Vagina (tissue), 2 donors: ENCODE measurements around the gene PIGN. TPM values are rescaled to one million over a fixed set of nuclear protein-coding genes. Genes with fewer than 3 reads are reported as not detected.
A peak's percentile ranks its signal among the peaks of the same experiment; 100 is the strongest.

Experiments used
- DNase-seq, 2 donors: peaks; one replicate each; pipeline ENCODE4 v3.0.0-alpha.2; 2017; ENCODE audit errors: extremely low spot score in 2 of 2
- H3K27ac ChIP-seq: fragments of 200-600 bp; sonication (generic); one replicate; pipeline ENCODE4 v1.5.1; 2019
- H3K27me3 ChIP-seq: fragments of 200-600 bp; sonication (generic); one replicate; pipeline ENCODE4 v1.5.1; 2019
- H3K36me3 ChIP-seq, 2 donors: fragments of 200-600 bp; sonication (generic); one replicate each; pipeline ENCODE4 v1.5.1; 2017 to 2019
- H3K4me1 ChIP-seq: fragments of 200-600 bp; sonication (generic); one replicate; pipeline ENCODE4 v1.5.1; 2019
- H3K4me3 ChIP-seq, 2 donors: fragments of 200-600 bp; sonication (generic); 1 replicate in 1 of 2; 2 replicates in 1 of 2; pipeline ENCODE4 v1.5.1; 2016 to 2019
- H3K9me3 ChIP-seq: fragments of 200-600 bp; sonication (generic); one replicate; pipeline ENCODE4 v1.5.1; 2019
- CTCF ChIP-seq, 3 experiments: fragments of 450-650 bp in 2 of 3; fragments of 200-600 bp in 1 of 3; sonication (generic) in 1 of 3; IDR thresholded peaks; one replicate each; pipeline ENCODE4 v1.5.1; 2017 to 2019; ENCODE audit warnings: antibody characterized with exemption in 3 of 3, mild to moderate bottlenecking in 2 of 3, moderate library complexity in 2 of 3
- POLR2A ChIP-seq, 2 donors: fragments of 450-650 bp; IDR thresholded peaks; one replicate each; pipeline ENCODE4 v1.6.1; 2017; ENCODE audit warnings: antibody characterized with exemption in 2 of 2, mild to moderate bottlenecking in 2 of 2, moderate library complexity in 2 of 2
- POLR2AphosphoS5 ChIP-seq, 2 donors: sonication (generic); formaldehyde crosslinking; IDR thresholded peaks; one replicate each; pipeline ENCODE4 v1.9.0; 2017; ENCODE audit warnings: antibody characterized with exemption in 2 of 2, mild to moderate bottlenecking in 2 of 2, low read depth in 1 of 2; ENCODE audit not compliant: insufficient read depth in 1 of 2
- intact Hi-C: fragments of 100-400 bp; cut with DNase I; formaldehyde crosslinking; loops from one replicate; pipeline ENCODE4 v1.15.1; 2023
- total RNA-seq: library from RNA; depleted of rRNA; stranded (reverse); fragments of >200 nt; gene quantifications from one replicate; pipeline ENCODE4 v1.2.3, GENCODE V29; 2016

Gene PIGN
- total RNA-seq, 1 donor from 2014 or later, result 34.4 TPM

DNA sequence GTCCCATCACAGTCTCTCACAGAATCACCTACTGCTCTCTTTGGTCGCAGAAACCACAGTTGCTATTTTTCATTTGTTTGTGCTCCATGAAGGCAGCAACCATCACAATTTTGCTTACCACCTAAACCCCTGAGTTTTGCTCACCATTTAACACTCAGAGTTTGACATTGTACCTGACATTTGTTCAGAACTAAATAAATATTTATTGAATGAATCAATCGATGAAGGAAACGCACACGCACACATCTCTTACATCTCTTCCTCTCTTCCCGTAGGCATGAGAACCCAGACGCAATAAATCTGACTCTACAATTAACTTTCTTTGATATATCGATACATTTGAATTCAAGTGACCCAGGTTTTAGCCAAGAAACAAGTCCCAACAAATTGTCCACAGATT, 188.5 kb downstream of the PIGN start:
- DNase-seq, result no peak
- no peak overlapping the region for H3K27ac ChIP-seq
- H3K27me3 ChIP-seq, result no peaks in the 10 kb centered on the region
- H3K4me1 ChIP-seq, result no peaks in the 10 kb centered on the region
- no peak overlapping the region for H3K4me3 ChIP-seq
- H3K9me3 ChIP-seq, result no peaks in the 10 kb centered on the region
- intact Hi-C loops, result no loop called here
- TF ChIP-seq POLR2A (IDR thresholded peaks at IDR 0.05) (no peak), CTCF (IDR thresholded peaks at IDR 0.05) (no peak), POLR2AphosphoS5 (IDR thresholded peaks at IDR 0.05; ENCODE audit: insufficient read depth in 1 of 2, low read depth in 1 of 2) (no peak)
- H3K36me3 ChIP-seq, result no peaks in the 10 kb centered on the region

- DNase-seq, result no peak
- no peaks in the 10 kb centered on the region for H3K9me3 ChIP-seq
- no peak for TF ChIP-seq POLR2AphosphoS5 (IDR thresholded peaks at IDR 0.05; ENCODE audit: insufficient read depth in 1 of 2, low read depth in 1 of 2)
- no peak for TF ChIP-seq CTCF (IDR thresholded peaks at IDR 0.05)
- no peak for TF ChIP-seq POLR2A (IDR thresholded peaks at IDR 0.05)
- intact Hi-C loops, result no loop called here
- H3K27me3 ChIP-seq, result no peaks in the 10 kb centered on the region
- H3K27ac ChIP-seq, result no peak overlapping the region
- H3K4me1 ChIP-seq, result peaks cover 17% of the 10 kb centered on the region
- H3K36me3 ChIP-seq, result no peaks in the 10 kb centered on the region
- H3K4me3 ChIP-seq, result no peak overlapping the region
Measured at GRCh38 chr18:61995618-61996017, 191.2 kb downstream of the PIGN start.

GRCh38 chr18:61993831-61994230, 193.0 kb downstream of the PIGN start:
- Histone ChIP-seq H3K36me3 (no peaks in the 10 kb centered on the region), H3K4me1 (peaks cover 17% of the 10 kb centered on the region), H3K27me3 (no peaks in the 10 kb centered on the region), H3K9me3 (no peaks in the 10 kb centered on the region), H3K4me3 (no peak overlapping the region), H3K27ac (no peak overlapping the region)
- intact Hi-C loops, result no loop called here
- TF ChIP-seq CTCF (IDR thresholded peaks at IDR 0.05) (no peak), POLR2AphosphoS5 (IDR thresholded peaks at IDR 0.05; ENCODE audit: insufficient read depth in 1 of 2, low read depth in 1 of 2) (no peak), POLR2A (IDR thresholded peaks at IDR 0.05) (no peak)
- DNase-seq, result no peak

GRCh38 chr18:61992923-61993322, 193.9 kb downstream of the PIGN start:
- peaks cover 17% of the 10 kb centered on the region for H3K4me1 ChIP-seq
- no peak for TF ChIP-seq POLR2AphosphoS5 (IDR thresholded peaks at IDR 0.05; ENCODE audit: insufficient read depth in 1 of 2, low read depth in 1 of 2)
- no peak for TF ChIP-seq POLR2A (IDR thresholded peaks at IDR 0.05)
- TF ChIP-seq CTCF (IDR thresholded peaks at IDR 0.05), result no peak
- H3K27ac ChIP-seq, result peak overlapping the region; percentile 33
- intact Hi-C loops, result no loop called here
- no peaks in the 10 kb centered on the region for H3K9me3 ChIP-seq
- no peak overlapping the region for H3K4me3 ChIP-seq
- DNase-seq, result no peak
- H3K27me3 ChIP-seq, result no peaks in the 10 kb centered on the region
- no peaks in the 10 kb centered on the region for H3K36me3 ChIP-seq

GRCh38 chr18:61992285-61992684, 194.6 kb downstream of the PIGN start:
- Histone ChIP-seq H3K36me3 (no peaks in the 10 kb centered on the region), H3K27me3 (no peaks in the 10 kb centered on the region), H3K27ac (peak overlapping the region; percentile 33), H3K4me1 (peaks cover 17% of the 10 kb centered on the region), H3K9me3 (no peaks in the 10 kb centered on the region), H3K4me3 (no peak overlapping the region)
- no peak for DNase-seq
- no peak for TF ChIP-seq POLR2AphosphoS5 (IDR thresholded peaks at IDR 0.05; ENCODE audit: insufficient read depth in 1 of 2, low read depth in 1 of 2)
- TF ChIP-seq CTCF (IDR thresholded peaks at IDR 0.05), result no peak
- no peak for TF ChIP-seq POLR2A (IDR thresholded peaks at IDR 0.05)
- intact Hi-C loops, result no loop called here
